Stomach (tissue), 4 donors: ENCODE data around the gene PPIC.

Experiments used
- CTCF ChIP-seq, 7 experiments: fragments of 450-650 bp in 4 of 7; fragments of 200-600 bp in 3 of 7; sonication (generic) in 3 of 7; IDR thresholded peaks; one replicate each; pipeline ENCODE4 v1.5.1; 2016 to 2019; ENCODE audit warnings: antibody characterized with exemption in 7 of 7, control low read depth in 2 of 7, mild to moderate bottlenecking in 1 of 7
- POLR2A ChIP-seq, 4 donors: fragments of 450-650 bp; IDR thresholded peaks; one replicate each; pipeline ENCODE4 v1.6.1; 2016; ENCODE audit warnings: antibody characterized with exemption in 4 of 4, control low read depth in 2 of 4, mild to moderate bottlenecking in 1 of 4, moderate library complexity in 1 of 4
- POLR2AphosphoS5 ChIP-seq, 3 donors: sonication (generic); formaldehyde crosslinking; IDR thresholded peaks; one replicate each; pipeline ENCODE4 v1.6.1; 2016; ENCODE audit warnings: antibody characterized with exemption in 3 of 3

- TF ChIP-seq POLR2AphosphoS5 (IDR thresholded peaks at IDR 0.05) (no peak), POLR2A (IDR thresholded peaks at IDR 0.05) (no peak), CTCF (IDR thresholded peaks at IDR 0.05) (no peak)
These were observed 50.4 kb downstream of the PPIC start for GRCh38 chr5:122985954-122986721.
